AG10803 (cell line): ENCODE results near the gene POU6F2.

Source experiments
- DNase-seq: peaks from one replicate; pipeline ENCODE4 v3.0.0; 2010; ENCODE audit warnings: low read depth
- H3K4me3 ChIP-seq: 2 replicates; pipeline ENCODE4 v1.5.1; 2011; ENCODE audit warnings: mild to moderate bottlenecking, low read length, control low read depth
- TF ChIP-seq, protein P1 (sequence below): conservative IDR thresholded peaks from 2 replicates; pipeline ENCODE4 v1.5.1; 2011; ENCODE audit warnings: mild to moderate bottlenecking, low read length, control low read depth, inconsistent platforms

POU6F2 gene

DNA sequence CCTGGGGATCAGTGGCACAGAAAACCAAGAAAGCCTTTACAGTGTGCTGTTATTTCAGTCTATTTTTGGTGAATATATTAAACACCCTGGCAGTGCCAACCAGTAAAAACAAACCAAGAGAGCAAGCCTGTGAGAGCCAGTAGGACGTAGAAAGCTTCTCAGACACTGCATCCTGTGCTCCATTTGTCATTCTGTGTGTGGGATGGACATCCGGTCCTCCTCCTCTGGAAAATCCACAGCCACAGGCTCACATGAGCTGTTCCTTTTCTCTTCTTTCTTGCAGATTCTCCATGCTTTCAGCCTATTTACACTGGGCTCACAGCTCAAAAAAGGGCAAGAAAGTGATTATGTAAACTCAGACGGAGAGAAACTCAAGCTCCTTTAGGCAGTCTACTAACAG is 468.8 kb downstream of the POU6F2 start:
- no peak for DNase-seq
- TF ChIP-seq, protein P1, sequence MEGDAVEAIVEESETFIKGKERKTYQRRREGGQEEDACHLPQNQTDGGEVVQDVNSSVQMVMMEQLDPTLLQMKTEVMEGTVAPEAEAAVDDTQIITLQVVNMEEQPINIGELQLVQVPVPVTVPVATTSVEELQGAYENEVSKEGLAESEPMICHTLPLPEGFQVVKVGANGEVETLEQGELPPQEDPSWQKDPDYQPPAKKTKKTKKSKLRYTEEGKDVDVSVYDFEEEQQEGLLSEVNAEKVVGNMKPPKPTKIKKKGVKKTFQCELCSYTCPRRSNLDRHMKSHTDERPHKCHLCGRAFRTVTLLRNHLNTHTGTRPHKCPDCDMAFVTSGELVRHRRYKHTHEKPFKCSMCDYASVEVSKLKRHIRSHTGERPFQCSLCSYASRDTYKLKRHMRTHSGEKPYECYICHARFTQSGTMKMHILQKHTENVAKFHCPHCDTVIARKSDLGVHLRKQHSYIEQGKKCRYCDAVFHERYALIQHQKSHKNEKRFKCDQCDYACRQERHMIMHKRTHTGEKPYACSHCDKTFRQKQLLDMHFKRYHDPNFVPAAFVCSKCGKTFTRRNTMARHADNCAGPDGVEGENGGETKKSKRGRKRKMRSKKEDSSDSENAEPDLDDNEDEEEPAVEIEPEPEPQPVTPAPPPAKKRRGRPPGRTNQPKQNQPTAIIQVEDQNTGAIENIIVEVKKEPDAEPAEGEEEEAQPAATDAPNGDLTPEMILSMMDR, result no peak
- no peak overlapping the region for H3K4me3 ChIP-seq

DNA sequence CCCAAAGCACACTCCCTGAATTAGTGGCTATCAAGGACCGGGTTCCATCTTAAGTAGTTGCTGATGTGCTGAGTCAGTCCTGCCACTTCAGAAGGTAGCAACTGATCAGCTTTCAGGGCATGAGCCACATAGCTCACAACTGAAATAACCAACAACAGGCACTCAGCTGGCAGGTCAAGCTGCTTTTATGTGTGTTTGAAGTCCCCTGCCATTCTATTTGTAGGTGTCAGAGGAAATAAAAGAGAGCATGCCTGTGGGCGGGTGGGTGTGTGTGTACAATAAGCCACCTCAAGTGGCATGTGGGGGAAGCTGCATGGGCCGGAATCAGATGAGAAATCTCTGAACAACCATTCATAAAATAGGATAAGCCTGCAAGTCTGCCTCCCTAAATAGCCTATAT is 474.2 kb downstream of the POU6F2 start:
- no peak overlapping the region for H3K4me3 ChIP-seq
- DNase-seq, result no peak
- TF ChIP-seq, protein P1, result no peak

DNA sequence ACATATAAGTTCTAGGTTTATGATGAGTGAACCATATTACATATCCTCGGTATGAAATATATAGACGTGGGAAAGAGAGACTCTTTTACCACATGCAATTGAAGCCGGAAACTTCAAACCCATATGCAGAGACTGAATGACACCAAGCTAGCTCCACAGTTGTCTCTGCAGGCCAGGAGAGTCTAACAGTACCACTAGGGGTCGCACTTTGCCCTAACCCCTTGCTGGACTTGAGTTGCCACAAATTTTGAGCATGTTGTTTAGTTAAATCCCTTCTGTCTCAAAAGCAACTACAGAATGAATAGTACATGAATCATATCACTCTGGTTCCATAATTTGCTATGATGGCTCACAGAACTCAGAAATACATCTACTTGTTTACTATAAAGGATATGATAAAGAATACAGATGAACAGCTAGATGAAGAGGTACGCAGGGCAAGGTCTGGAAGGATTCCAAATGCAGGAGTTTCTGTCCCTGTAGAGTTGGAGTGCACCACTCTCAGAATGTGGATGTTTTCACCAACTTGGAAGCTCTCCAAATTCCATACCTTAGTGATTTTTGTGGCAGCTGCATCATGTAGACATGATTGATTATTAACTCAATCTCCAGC is 476.1 kb downstream of the POU6F2 start:
- TF ChIP-seq, protein P1, result peak; percentile 89
- peak; percentile 54 for DNase-seq
- H3K4me3 ChIP-seq, result no peak overlapping the region

DNA sequence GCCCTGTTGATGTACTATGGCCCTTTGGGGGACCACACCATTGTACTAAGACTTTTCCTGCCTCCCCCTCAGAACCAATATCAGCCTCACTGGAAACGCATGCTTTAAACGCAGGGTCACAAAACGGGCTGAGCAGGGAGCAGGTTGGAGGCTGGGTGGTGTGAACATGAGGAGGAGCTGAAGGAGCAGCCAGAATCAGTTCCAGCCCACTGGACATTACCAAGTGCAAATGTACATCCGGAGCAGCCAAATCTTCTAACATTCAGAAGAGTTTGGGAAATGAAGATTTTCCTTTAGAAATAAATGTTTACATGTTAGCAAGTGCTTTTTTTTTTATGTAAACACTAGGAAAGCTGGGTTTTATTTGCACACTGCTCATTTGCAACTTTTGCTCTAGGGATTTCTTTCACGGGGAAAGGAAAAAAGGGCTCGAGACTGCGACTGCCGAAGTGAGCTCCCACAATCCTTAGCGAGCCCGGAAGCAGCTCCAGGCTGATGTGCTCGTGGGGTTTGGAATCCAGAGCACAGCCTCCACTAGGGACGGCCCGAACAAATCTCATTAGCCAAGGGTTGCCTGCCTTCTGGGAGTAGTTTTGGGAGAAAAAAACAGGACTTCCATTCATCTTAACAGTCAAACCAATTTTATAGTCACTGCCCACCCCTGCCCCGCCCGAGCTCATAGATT is 480.5 kb downstream of the POU6F2 start:
- peak overlapping the region; percentile 43 for H3K4me3 ChIP-seq
- DNase-seq, result peak; percentile 11
- TF ChIP-seq, protein P1, result no peak

DNA sequence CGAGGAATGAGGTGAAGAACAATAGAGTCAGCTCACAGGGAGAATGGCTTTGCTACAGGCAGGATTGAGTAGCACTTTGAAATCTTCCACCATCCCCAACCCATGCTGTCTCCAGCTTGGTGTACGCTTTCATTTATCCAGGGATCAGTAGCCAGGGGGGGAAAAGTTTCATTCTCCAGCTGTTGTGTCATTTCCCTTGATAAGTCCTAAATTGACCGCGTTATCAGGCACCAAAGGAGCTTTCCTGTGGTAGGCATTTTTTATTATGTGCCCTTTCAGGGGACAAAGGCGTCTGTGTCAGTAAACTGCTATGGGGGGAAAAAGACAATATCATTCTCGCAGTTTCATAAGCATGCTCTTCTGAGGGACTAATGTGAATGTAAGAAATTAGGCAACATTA is 481.9 kb downstream of the POU6F2 start:
- DNase-seq, result no peak
- TF ChIP-seq, protein P1, result no peak
- H3K4me3 ChIP-seq, result no peak overlapping the region

DNA sequence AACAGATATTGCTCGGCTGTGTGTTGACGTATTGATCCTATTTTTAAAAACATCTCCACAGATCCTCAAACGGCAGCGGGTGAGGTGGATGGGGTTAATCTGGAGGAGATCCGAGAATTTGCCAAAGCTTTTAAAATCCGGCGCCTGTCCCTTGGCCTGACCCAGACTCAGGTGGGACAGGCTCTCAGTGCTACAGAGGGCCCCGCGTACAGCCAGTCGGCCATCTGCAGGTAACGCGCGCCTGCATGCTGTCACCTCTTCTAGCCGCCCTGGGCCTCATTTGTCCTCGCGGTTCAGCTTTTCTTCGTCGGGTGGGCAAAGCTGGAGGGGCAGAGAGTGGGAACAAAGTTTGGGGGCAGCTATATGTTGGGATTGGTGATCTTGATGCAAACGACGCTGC is 482.8 kb downstream of the POU6F2 start:
- TF ChIP-seq, protein P1, result no peak
- no peak for DNase-seq
- no peak overlapping the region for H3K4me3 ChIP-seq

DNA sequence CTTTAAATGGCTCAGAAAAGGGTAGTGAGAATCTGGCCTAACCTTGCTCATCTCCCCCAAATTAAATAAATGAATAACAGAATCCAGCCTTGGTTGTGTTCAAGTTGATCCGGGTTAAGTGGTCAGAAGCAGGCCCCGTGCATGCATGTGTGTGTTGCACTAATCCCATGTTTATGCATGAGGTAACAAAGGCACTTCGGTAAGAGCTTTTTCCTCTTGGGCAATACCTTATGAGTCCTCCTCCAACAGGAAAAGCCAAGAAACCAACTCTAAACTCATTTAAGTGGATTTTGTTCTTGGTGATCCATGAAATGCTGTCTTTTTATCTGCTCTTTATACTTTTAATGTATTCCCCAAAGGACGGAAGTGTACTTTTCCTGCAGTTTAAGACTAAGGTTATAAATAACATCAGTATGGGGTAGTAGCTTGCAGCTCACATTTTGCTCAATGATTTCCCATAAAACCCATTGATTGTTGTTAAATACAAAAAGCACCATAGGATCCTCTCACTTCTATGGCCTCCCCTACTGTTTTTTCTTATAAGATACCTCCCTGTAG is 483.6 kb downstream of the POU6F2 start:
- DNase-seq, result no peak
- TF ChIP-seq, protein P1, result no peak
- no peak overlapping the region for H3K4me3 ChIP-seq
